HEK293T (cell line): ENCODE data around the gene PKNOX2.

ENCODE experiments used
- BHLHE40 ChIP-seq: fragments of 450-650 bp; IDR thresholded peaks from 2 replicates; pipeline ENCODE4 v1.6.1; 2016; ENCODE audit warnings: mild to moderate bottlenecking, moderate library complexity, borderline replicate concordance
- FOXA1 ChIP-seq: fragments of 450-650 bp; IDR thresholded peaks from 2 replicates; pipeline ENCODE4 v1.6.1; 2016; ENCODE audit warnings: mild to moderate bottlenecking
- HDGF ChIP-seq: fragments of 450-650 bp; IDR thresholded peaks from 2 replicates; pipeline ENCODE4 v1.6.1; 2017; ENCODE audit warnings: antibody characterized with exemption, borderline replicate concordance
- LEF1 ChIP-seq: fragments of 450-650 bp; IDR thresholded peaks from 2 replicates; pipeline ENCODE4 v1.6.1; 2017; ENCODE audit warnings: mild to moderate bottlenecking, borderline replicate concordance
- SP1 ChIP-seq: fragments of 450-650 bp; IDR thresholded peaks from 2 replicates; pipeline ENCODE4 v1.6.1; 2017
- SUZ12 ChIP-seq: fragments of 450-650 bp; IDR thresholded peaks from 2 replicates; pipeline ENCODE4 v1.6.1; 2016; ENCODE audit warnings: mild to moderate bottlenecking

DNA sequence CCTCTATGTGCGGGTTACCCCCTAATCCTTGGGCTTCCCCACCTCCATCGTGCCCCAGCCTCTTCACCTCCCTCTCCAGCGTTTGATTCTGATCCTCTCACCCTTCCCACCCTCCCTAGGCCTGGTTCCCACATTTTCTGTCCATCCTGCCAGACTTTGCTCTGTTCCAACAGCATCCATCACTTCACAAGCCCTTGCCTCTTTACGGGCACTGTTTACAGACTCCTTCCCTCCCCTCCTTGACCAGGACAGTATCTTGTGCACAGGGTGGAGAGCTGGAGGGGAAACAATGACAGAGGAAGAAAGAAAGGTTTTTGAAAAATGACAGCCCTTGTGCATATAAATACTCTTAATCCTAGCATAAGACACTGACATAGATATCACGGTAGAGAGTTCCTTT lies 301.1 kb downstream of the PKNOX2 start:
- TF ChIP-seq LEF1 = no peak
- TF ChIP-seq SUZ12 = no peak
- no peak for TF ChIP-seq BHLHE40
- TF ChIP-seq SP1 = no peak
- TF ChIP-seq HDGF = no peak
- TF ChIP-seq FOXA1 = no peak
